SU-DHL-6 (cell line): ENCODE results near the gene ZNF524.

Experiments used
- EZH2phosphoT487 ChIP-seq: fragments of 200-600 bp; sonication (generic), shearing (Covaris generic); conservative IDR thresholded peaks from 2 replicates; pipeline ENCODE4 v1.6.1; 2018; ENCODE audit warnings: mild to moderate bottlenecking, antibody characterized with exemption, low read length, moderate library complexity, mixed read lengths
- TF ChIP-seq, protein P1 (sequence below): fragments of 200-600 bp; sonication (generic); IDR thresholded peaks from one replicate; pipeline ENCODE4 v1.5.1; 2017; ENCODE audit warnings: antibody characterized with exemption, mild to moderate bottlenecking, low read length, moderate library complexity; ENCODE audit not compliant: insufficient read depth, poor library complexity, severe bottlenecking

DNA sequence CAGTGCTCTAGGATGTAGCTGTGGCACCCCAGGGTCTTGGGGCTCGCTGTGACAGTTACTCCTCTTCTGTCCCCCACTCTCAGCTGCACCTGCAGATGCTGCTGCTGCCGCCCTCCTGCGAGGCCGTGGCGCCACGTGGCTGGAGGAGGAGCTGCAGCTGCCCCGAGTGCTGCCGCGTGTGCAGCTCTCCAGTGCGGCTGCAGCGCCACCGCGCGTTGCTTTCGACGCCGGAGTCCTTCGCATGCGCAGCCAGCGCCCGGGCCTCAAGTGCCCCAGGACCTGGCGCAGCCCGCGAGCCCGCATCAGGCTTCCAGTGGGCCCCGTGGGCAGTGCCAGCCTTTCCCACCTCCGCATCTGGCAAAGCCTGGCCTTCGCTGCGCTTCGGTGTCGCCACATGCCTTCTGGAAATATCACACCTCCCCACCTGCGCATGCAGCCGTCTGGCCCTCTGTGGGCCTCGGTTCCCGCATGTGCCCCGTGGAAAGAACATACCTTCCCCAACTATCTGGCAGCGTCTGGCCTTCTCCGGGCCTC lies 40.0 kb downstream of the ZNF524 start:
- TF ChIP-seq, protein P1, sequence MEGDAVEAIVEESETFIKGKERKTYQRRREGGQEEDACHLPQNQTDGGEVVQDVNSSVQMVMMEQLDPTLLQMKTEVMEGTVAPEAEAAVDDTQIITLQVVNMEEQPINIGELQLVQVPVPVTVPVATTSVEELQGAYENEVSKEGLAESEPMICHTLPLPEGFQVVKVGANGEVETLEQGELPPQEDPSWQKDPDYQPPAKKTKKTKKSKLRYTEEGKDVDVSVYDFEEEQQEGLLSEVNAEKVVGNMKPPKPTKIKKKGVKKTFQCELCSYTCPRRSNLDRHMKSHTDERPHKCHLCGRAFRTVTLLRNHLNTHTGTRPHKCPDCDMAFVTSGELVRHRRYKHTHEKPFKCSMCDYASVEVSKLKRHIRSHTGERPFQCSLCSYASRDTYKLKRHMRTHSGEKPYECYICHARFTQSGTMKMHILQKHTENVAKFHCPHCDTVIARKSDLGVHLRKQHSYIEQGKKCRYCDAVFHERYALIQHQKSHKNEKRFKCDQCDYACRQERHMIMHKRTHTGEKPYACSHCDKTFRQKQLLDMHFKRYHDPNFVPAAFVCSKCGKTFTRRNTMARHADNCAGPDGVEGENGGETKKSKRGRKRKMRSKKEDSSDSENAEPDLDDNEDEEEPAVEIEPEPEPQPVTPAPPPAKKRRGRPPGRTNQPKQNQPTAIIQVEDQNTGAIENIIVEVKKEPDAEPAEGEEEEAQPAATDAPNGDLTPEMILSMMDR: no peak
- no peak for TF ChIP-seq EZH2phosphoT487
